Hematopoietic multipotent progenitor cell (in vitro differentiated cells): Measurements from ENCODE around the gene USP47. TPM values are rescaled to one million over a fixed set of nuclear protein-coding genes. Genes with fewer than 3 reads are reported as not detected.
"Not testable (repeated sequence)": the region's sequence is repeated elsewhere in the genome, so short reads cannot be mapped to it uniquely, and the experiment has no call there.

Experiments
- DNase-seq, 3 donors: peaks; one replicate each; pipeline ENCODE4 v3.0.0-alpha.2; 2011 to 2015; ENCODE audit warnings: low read depth in 2 of 3, low spot score in 2 of 3
- total RNA-seq: library from RNA; depleted of rRNA; stranded (reverse); fragments of >200 nt; gene quantifications from one replicate; pipeline ENCODE4 v1.2.3, GENCODE V29; 2012

Gene USP47
- total RNA-seq, 1 donor = 32.6 TPM

DNA sequence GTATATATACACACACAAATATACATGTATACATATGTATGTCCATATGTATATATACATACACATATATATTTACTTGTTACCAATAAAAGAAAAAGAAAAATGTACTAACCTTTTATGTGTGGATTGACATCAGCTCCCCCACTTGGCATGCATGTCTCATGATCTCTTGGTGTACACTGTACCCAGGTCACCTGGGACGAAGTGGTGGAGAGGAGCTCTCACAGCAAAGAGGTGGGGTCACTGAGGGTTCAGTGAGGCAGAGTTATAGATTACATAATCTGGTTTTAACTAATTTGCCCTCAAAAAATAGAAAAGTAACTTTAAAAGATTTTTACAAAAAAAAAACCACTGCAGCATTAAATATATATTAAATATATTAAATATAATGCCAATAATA is 15.5 kb upstream of the USP47 start:
- DNase-seq = no peak

DNA sequence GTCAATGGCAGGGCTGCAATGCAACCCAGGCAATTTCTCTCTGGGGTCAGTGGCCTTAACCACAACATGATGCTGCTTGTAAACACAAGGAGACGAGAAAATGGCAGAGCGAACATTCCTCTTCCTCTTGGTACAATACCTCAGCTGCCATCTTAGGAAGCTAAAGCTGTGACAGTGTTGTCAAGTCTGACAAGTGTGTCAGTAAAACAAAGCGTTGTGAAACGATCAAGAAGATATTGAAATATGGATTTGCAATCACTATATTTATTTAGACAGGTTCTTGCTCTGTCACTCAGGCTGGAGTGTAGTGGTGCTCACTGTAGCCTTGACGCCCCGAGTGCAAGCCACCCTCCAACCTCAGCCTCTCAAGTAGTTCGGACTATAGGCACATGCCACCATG is 14.5 kb upstream of the USP47 start:
- DNase-seq = no peak

DNA sequence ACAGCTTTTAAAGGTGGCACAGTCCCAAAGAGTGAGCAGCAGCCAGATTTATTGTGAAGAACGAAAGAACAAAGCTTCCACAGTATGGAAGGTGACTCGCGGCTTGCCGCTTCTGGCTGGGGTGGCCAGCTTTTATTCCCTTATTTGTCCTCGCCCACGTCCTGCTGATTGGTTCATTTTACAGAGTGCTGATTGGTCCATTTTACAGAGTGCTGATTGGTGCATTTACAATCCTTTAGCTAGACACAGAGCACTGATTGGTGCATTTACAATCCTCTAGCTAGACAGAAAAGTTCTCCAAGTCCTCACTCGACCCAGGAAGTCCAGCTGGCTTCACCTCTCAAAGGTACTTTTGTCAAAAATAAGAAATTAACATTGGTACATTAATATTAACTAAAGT is 10.4 kb upstream of the USP47 start:
- DNase-seq = not testable (repeated sequence)

DNA sequence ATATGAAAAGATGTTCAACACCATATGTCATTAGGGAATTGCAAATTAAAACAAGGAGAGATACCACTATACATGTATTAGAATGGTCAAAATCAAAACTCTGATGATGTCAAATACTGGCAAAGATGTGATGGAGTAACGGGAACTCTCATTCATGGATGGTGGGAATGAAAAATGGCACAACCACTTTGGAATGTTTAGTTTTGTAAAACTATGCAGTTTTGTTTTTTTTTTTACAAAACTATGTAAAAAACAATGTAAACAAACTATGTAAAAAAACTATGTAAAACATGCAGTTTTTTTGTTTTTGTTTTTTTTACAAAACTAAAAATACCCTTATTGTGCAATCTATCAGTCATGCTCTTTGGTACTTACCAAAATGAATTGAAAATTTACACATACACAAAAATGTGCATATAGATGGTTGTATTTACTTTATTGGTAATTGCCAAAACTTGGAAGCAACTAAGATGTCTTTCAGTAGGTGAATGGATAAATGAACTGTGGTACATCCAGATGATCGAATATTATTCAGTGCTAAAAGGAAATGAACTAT is 5.0 kb upstream of the USP47 start:
- DNase-seq = no peak

DNA sequence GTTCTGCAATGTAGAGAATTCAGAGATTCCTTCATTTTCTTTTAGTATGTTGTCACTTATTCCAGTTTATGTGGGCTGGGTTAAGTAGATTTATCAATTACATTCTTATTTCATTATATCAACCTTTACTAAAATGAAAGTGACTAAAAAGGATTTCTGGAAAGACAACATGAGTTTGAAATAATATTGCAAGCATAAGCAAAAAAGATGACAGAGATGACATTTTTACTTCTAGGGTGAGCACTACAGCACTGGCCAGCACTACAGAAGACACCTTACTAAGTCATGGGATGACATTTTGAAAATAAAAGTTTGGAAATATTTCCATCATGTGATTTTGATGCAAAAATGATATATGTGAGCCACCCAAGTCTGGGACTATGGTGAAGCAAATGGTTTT is 2.1 kb upstream of the USP47 start:
- no peak for DNase-seq

DNA sequence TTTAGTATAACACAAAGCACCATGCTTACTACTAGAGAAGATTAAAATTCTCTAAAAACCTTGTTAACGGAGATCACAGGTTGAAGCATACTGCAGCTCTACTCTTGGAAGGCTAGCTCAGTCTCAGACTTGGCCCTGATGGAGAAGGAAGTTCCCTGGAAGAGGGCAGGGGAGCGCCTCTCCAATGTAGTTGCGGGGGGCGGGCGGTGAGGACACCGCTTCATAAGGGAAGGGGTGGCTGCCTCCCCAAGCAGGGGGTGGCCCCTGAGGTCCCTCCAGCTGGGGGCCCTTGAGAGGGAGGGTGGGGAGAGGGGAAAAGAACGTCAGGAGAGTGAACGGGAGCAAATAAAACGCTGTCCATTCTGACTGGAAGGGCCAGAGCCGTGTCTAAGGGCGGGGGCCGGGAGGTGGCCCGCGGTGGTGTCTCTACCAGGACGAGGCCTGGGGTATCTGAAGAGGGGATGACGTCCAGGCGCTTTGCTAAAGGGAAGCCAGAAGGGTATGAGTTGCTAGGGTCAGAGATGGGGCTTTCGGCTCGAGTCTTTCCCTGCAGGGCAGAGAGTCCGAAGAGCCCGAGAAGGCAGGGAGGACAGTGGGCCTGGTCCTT is 553 bp upstream of the USP47 start:
- peak in 2 of 3 donors; percentile 28 to 31 for DNase-seq

DNA sequence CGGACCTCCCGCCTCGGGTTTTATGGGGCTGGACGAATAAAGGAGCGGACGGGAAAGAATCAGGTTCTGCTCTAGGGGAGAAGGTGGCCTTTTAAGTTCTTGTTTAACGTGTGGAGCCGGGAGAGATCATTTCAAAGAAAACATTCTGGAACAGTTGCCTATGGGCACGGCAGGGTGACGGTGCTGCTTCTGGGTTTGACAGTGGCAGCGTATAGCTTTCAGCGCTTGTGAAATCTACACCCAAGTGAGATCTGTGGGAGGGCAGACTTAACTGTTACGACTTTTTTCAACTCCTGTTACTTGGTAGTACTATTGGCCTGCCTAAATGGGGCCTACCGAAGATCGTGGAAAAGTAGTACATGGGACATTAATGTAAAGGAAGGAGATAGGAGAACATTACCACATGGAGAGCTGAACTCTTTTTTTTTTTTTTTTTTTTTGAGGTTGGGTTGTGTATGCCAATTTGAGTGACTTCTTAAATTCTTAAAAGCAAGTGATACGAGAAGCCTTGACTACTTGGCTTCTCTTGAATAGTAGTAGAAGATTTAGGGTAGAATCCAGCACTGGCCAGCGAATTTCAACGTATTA is 743 bp downstream of the USP47 start:
- DNase-seq = peak; percentile 28 to 76 (median 67)

DNA sequence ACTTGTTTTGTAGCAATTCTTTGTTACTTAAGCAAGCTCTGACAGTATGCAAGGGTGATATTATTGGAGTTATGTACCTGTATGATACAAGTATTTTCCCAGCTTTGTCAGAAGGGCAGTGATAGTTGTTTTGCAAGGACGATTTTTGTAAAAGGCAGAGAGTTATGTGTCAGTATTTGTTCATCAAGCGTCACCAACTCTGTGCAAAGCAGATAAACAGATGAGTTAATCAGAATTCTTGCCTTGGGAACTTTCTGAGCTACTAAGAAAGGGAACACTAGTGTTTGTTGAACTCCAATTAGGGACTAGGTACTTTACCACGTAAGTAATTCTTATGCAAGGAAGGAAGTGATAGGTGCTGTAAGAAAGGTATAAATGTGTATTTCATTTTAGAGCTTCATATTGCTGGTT is 1.4 kb downstream of the USP47 start:
- DNase-seq = peak in 2 of 3 donors; percentile 29 to 31

DNA sequence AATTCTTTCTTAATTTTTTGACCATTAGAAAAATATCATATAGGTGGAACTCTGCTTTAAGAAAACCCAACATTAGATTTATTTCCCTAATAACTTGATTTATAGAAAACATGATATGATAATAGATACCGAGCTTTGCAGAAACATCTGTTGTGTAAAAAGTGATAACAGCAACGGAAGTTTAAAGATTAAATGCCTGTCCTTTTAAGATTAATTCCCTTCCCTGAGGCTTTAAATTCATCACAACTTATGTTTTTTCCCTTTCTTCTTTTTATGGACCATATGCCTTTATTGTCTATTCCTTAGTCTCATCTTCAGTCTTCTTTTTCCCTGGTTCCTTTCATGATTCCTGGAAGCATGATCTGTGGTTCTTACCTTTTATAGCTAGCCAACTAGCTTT is 1.9 kb downstream of the USP47 start:
- no peak for DNase-seq

DNA sequence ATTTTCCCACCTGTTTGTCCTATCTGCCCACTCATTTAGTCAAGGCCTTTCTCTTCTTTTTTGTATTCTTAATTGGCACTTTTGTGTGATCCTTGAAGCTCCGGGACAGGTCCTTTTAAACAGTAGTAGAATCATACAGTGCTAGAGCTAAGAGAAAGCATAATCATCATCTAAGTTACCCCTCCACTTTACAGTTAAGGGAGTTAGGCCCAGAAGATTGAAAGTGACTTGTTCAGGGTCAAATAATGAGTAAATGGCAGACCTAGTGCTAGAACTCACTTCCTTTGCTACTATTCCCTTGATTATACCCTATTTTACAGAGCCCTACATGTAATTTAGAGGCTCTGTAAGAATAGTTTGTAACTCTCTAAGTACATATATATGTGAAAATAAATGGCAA is 2.5 kb downstream of the USP47 start:
- no peak for DNase-seq

DNA sequence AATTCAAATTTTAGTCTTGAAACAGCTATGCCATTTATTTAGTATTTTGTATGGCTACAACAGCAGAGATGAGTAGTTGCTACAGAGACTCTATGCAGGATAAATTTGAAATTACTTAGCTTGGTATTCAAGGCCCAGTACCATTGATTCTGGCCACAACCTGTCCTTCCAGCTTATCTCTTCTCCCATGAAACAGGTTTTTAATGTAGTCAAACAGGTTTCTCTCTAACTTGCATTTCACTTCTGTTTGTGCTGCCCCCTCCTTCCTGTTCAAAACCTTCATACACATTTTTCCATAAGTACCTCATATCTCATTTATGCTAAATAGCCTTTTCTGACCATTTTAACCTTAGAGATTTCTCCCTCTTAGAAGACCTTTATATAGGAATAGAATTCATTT is 3.3 kb downstream of the USP47 start:
- DNase-seq = no peak

DNA sequence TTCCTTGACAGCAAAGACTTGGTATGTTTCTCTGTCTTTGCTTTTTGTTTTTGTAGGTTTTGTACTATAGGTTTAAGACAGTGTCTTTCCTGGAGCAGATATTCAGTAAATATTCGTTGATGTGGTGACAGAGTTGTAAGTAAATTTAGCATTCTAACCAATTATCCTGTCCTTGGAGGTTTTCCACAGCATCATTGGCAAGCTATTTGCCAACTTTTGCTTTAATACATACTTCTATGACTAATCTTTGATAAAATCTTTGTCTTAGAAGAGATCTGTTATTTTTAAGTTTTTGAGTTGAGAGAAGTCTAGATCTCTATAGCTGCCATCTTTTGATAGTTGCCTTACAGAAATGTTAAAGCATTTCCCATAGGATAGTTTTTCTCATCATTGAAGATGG is 3.8 kb downstream of the USP47 start:
- no peak for DNase-seq

DNA sequence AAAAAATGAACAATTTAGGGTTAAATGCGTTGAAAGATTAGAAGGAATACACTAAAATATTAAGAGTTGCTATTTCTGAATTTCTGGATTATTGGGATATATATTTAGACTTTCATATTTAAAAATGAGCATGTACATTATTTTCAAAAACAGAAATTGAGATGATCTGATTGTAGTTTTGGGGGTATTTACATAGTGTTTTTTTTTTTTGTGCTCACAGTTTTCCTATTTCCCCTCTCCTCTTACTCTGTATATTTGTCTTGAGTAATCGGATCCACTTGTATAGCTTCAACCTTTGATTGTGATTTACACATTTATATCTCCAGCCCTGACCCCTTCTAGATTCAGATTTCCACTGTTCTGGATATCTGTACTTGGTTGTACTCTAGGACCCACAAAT is 5.3 kb downstream of the USP47 start:
- no peak for DNase-seq

DNA sequence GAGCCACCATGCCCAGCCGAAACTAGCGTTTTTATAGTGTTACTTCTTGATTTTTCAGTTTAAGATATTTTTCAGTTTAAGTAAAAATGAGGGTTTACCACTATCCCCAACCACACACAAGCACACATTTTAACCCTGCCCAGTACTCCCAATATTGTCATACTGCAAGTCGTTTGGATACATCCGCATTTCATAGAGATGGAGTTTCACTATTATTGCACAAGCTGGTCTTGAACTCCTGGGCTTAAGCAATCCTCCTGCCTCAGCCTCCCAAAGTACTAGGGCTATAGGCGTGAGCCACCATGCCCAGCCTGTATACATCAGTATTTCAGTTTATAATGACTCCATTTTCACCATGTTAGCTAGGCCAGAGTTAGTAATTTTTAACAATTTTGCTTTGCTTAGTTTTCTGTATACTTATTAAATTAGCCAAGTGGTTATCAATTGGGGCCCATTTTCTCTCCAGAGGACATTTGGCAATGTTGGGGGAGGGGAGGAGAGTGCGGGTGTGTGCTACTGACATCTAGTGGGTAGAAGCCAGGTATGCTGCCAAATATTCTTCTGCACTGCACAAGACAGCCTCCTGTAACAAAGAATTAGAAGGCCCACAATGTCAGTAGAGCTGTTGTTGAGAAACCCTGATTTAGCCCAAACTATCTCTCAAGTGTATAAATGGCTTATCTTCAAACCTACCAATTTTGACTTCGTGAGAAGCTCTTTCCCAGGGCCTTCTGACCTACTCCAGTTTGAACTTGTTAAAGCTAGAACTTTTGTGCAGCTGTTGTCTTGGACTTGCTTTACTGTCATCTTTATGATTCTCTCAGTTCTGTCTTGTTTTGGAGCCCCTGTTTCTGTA is 7.3 kb downstream of the USP47 start:
- peak; percentile 37 to 83 (median 74) for DNase-seq

DNA sequence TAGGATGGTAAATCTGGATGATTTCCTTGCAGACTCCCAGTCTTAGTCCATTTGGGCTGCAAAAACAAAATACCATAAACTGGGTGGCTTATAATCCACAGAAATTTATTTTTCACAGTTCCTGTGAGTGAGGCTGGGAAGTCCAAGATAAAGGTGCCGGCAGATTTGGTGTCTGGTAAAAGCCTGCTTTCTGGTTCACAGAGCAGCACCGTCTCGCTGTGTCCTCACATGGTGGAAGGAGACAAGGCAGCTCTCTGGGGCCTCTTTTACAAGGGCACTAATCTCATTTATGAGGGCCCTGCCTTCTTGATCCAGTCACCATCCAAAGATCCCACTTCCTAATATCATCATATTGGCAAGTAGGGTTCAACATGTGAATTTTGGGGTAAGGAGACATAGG is 8.9 kb downstream of the USP47 start:
- no peak for DNase-seq

DNA sequence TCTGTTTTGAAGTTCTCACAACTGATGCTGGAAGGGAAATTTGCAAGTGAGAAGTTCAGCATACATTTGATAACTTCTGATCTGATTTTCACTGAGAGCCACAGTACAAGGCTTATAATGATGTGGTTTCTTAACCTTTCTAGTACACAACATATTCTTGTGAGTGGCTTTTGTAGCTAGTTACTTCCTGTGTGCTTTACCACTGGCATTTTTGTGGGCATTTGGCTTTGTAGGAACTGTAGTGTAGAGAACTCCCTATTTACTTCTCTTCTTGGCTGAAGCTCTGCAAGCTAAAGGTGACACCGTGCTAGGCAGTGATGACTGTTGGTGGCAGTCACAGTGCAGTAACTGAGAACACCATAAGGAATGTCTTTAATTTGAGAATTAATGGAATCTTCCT is 14.9 kb downstream of the USP47 start:
- peak in 1 of 3 donors; percentile 26 for DNase-seq

DNA sequence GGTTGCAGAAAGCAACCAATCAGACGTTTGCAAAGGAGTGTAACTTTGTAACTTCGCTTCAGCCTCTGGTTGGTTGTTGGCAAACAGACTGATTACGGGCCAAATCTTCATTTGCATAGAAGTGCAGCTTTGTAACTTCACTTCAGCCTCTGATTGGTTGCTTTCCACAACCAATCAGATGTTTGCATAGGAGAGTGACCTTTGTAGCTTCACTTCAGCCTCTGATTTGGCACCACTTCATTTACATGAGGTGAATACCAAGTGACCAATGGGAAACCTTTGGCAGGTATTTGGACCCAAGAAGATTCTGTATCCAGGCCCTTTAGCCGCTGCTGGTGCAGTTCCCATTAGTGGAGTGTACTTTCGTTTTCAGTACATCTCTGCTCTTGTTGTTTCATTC is 16.0 kb downstream of the USP47 start:
- no peak for DNase-seq

DNA sequence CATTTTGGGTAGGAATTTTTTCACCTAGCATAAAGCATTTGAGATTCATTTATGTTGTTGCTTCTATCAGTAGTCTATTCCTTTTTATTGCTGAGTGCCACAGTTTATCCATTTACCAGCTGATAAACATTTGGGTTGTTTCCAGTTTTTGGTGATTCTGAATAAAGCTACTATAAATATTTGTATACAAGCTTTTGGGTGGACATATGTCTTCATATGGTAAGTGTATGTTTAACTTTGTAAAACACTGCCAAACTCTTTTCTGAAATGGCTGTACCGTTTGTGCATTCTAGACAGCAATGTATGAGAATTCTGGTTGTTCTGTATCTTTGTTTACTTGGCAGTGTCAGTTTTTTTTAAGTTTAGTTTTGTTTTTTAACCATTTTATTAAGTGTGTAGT is 16.9 kb downstream of the USP47 start:
- no peak for DNase-seq

DNA sequence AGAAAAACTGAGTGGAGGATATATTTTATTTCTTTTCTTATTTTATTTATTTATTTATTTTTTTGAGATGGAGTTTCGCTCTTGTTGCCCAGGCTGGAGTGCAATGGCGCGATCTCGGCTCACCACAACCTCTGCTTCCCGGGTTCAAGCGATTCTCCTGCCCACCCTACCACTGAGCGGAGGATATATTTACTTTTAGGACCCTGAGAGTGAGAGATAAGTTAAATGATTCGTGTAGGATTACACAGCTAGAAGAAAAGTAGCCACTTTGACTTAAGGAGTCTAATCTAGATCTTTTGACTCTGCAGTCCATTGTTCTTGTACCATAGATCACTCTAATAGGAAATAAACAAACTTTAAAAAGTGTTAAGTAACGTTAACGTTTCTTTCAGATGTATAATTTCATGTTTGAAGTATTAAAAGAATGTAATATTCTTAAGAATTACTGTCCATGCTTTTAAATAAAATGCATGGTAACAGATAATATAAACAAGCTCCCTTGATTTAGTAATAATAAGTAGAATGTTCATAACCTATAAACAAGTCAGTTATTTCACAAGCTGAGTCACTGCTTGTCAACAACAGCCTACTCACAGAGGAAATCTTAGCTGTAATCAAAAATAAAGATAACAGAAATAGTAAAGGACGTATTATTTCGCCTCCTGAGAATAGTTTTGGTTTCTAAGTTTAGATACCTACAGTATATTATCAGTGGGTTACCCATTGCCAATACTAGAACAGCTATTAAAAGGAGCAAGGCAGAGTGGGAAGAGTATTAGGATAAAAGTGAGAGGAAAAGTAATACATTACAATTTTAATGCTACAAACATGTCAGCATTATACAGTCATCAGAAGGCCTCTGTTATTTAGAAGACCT is 18.6 kb downstream of the USP47 start:
- DNase-seq = no peak

DNA sequence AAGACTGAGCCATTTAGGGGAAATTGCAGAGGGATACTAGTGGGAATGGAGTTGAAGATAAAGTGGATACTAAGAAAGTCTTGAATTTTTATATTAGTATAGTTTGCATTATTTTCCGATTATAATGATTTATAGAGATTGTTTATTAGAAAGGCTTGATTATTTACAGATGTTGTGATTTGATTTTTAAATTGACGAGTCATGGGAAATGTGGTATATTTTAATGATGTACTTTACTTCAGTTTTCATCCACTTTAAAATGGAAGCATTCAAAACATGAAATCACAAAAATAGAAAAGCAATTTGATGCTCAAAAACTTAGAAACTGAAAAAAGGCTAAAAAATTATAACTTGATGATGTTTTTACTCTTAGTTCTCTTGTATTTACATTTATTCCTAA is 21.2 kb downstream of the USP47 start:
- no peak for DNase-seq

DNA sequence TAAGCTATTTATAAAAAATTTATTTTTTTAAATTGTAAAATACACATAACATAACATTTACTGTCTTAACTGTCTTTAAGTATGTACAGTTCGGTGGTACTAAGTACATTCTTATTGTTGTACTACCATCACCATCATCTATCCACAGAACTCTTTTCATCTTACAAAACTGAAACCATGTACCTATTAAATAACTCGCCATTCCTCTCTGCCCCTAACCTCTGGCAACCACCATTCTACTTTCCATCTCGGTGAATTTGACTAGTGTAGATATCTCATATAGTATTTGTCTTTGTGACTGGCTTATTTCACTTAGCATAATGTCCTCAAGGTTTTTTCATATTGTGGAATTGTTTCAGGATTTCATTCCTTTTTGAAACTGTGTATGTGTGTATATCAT is 22.6 kb downstream of the USP47 start:
- DNase-seq = no peak
